ENCODE results near the gene GABRD.

Gene GABRD

GRCh38 chr1:2076826-2077225 is 57.7 kb downstream of the GABRD start:
- DNase-seq (ENCODE audit: low spot score): no peak

GRCh38 chr1:2078170-2078569 is 59.0 kb downstream of the GABRD start:
- no peak for DNase-seq (ENCODE audit: low spot score)

GRCh38 chr1:2079396-2080085 is 60.4 kb downstream of the GABRD start:
- DNase-seq (ENCODE audit: low spot score): no peak

GRCh38 chr1:2080140-2080539 is 61.0 kb downstream of the GABRD start:
- DNase-seq (ENCODE audit: low spot score): no peak

All from hematopoietic multipotent progenitor cell treated with erythropoietin and hydrocortisone succinate and interleukin-3 and kit ligand, for 17 days (in vitro differentiated cells).